Stimulated activated effector memory CD8-positive, alpha-beta T cell treated with anti-CD3 and anti-CD28 coated beads, Interleukin-12 subunit alpha, Interleukin-12 subunit beta, amount 100 ng/mL, for 72 hours (primary cell): ENCODE measurements around the gene OR6C68.

Experiments used
- ATAC-seq: fragments of 150-1000 bp; cut with Tn5 transposase; 2 replicates; pipeline ENCODE4 v1.10.0; 2021
- DNase-seq, 2 donors: peaks; one replicate each; pipeline ENCODE4 v3.0.0; 2021 to 2022; ENCODE audit warnings: low spot score in 2 of 2
- H3K27ac Mint-ChIP-seq: one replicate; pipeline ENCODE4 v1.8.0; 2022; ENCODE audit warnings: mild to moderate bottlenecking, mixed read lengths
- H3K36me3 Mint-ChIP-seq: one replicate; pipeline ENCODE4 v1.8.0; 2022; ENCODE audit warnings: mild to moderate bottlenecking, mixed read lengths
- H3K4me1 Mint-ChIP-seq: one replicate; pipeline ENCODE4 v1.8.0; 2022; ENCODE audit warnings: mixed read lengths
- H3K4me3 Mint-ChIP-seq: one replicate; pipeline ENCODE4 v1.8.0; 2022; ENCODE audit warnings: mild to moderate bottlenecking, mixed read lengths
- H3K9me3 Mint-ChIP-seq: one replicate; pipeline ENCODE4 v1.8.0; 2022; ENCODE audit warnings: mixed read lengths

Gene OR6C68

DNA sequence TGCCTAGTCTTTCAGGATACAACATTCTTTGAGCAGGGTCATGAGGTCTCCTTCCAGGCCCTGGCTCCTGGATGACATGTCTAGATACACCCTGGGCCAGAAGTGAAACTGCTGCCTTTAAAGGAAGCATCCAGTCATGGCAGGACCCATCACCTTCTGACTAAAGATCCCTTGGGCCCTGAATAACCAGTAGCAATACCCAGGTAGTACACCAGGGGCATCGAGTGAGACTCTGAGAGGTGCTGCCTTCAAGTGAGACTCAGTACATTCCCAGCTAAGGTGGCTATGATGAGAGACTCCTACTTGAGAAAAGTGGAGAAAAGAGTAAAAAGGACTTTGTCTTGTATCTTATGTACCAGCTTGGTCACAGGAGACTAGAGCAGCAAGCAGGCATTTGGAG lies 23.5 kb downstream of the OR6C68 start:
- H3K36me3 Mint-ChIP-seq = no peaks in the 10 kb centered on the region
- DNase-seq = no peak
- no peaks in the 10 kb centered on the region for H3K4me1 Mint-ChIP-seq
- peaks cover 2% of the 10 kb centered on the region for H3K9me3 Mint-ChIP-seq
- no peak overlapping the region for H3K4me3 Mint-ChIP-seq
- no peak overlapping the region for H3K27ac Mint-ChIP-seq
- peak; percentile 37 for ATAC-seq

GRCh38 chr12:55516391-55516790 lies 24.2 kb downstream of the OR6C68 start:
- no peak for DNase-seq
- no peak for ATAC-seq
- Mint-ChIP-seq H3K36me3 (no peaks in the 10 kb centered on the region), H3K27ac (no peak overlapping the region), H3K4me1 (no peaks in the 10 kb centered on the region), H3K4me3 (no peak overlapping the region), H3K9me3 (peaks cover 2% of the 10 kb centered on the region)
